B cell (primary cell): ENCODE data around the gene SEMA4A. TPM values are rescaled to one million over a fixed set of nuclear protein-coding genes. Genes with fewer than 3 reads are reported as not detected.
"Not testable (repeated sequence)": the region's sequence is repeated elsewhere in the genome, so short reads cannot be mapped to it uniquely, and the experiment has no call there.

ENCODE experiments used
- ATAC-seq: fragments of 200-7000 bp; cut with Tn5 transposase; one replicate; pipeline ENCODE4 v1.10.0; 2021; ENCODE audit warnings: low read depth, mild to moderate bottlenecking, moderate number of reproducible peaks, moderate library complexity
- CTCF ChIA-PET: fragments of 350-600 bp; sonication (Branson Sonifier 250); formaldehyde crosslinking; loops from one replicate; lab custom pipeline; 2021; ENCODE audit warnings: antibody characterized with exemption, inconsistent platforms; lab: Charles Lee
- POLR2A ChIA-PET: fragments of 350-600 bp; sonication (Branson Sonifier 250); formaldehyde crosslinking; loops from one replicate; lab custom pipeline; 2021; ENCODE audit warnings: antibody characterized with exemption; lab: Charles Lee
- DNase-seq: peaks from one replicate; pipeline ENCODE4 v3.0.0; 2013
- H2AFZ ChIP-seq: 2 replicates; pipeline ENCODE4 v1.6.1; 2012; ENCODE audit warnings: mild to moderate bottlenecking, low read depth, low read length; ENCODE audit not compliant: insufficient read depth, poor library complexity, severe bottlenecking
- H3K27ac ChIP-seq, 2 donors: 1 replicate in 1 of 2; 2 replicates in 1 of 2; pipeline ENCODE4 v1.5.1; 2012 to 2013; ENCODE audit warnings: low read length in 2 of 2, mild to moderate bottlenecking in 2 of 2, moderate library complexity in 1 of 2
- H3K27me3 ChIP-seq, 4 experiments: fragments of 200-600 bp in 1 of 4; sonication (generic) in 1 of 4; replicated peaks in 1 of 4; 1 replicate in 2 of 4; 2 replicates in 2 of 4; pipeline versions ENCODE4 v1.6.1 to v1.7.0; 2013 to 2016; ENCODE audit warnings: low read length in 3 of 4, mild to moderate bottlenecking in 2 of 4, mixed read lengths in 1 of 4, moderate library complexity in 1 of 4; ENCODE audit not compliant: insufficient read depth in 4 of 4, control insufficient read depth in 3 of 4; ENCODE audit errors: control extremely low read depth in 1 of 4
- H3K36me3 ChIP-seq, 2 experiments: replicated peaks in 1 of 2; 1 replicate in 1 of 2; 2 replicates in 1 of 2; pipeline versions ENCODE4 v1.6.1 to v1.7.1; 2013; ENCODE audit warnings: low read length in 1 of 2; ENCODE audit not compliant: insufficient read depth in 2 of 2, control insufficient read depth in 1 of 2; ENCODE audit errors: control extremely low read depth in 1 of 2, extremely low read depth in 1 of 2
- H3K4me1 ChIP-seq, 2 donors: fragments of 200-600 bp in 1 of 2; sonication (generic) in 1 of 2; 1 replicate in 1 of 2; 2 replicates in 1 of 2; pipeline versions ENCODE4 v1.5.1 to v1.6.1; 2013 to 2017; ENCODE audit warnings: low read length in 2 of 2; ENCODE audit not compliant: control insufficient read depth in 2 of 2, insufficient read depth in 2 of 2
- H3K4me2 ChIP-seq: replicated peaks from 2 replicates; pipeline ENCODE3; 2012; ENCODE audit warnings: mild to moderate bottlenecking, low read depth, low read length; ENCODE audit not compliant: poor library complexity, severe bottlenecking
- H3K4me3 ChIP-seq, 5 experiments: fragments of 200-600 bp in 1 of 5; sonication (generic) in 1 of 5; 1 replicate in 3 of 5; 2 replicates in 2 of 5; pipeline versions ENCODE4 v1.5.1 to v1.7.0; 2011 to 2016; ENCODE audit warnings: low read length in 4 of 5, mild to moderate bottlenecking in 4 of 5, low read depth in 2 of 5, control low read depth in 1 of 5, moderate library complexity in 1 of 5; ENCODE audit not compliant: insufficient read depth in 1 of 5; ENCODE audit errors: control extremely low read depth in 1 of 5, extremely low read depth in 1 of 5
- H3K79me2 ChIP-seq: fragments of 200-600 bp; sonication (generic); one replicate; pipeline ENCODE4 v1.6.0; 2016; ENCODE audit warnings: low read length; ENCODE audit not compliant: control insufficient read depth, insufficient read depth
- H3K9ac ChIP-seq: fragments of 200-600 bp; sonication (generic); 2 replicates; pipeline ENCODE4 v1.6.1; 2017; ENCODE audit warnings: mild to moderate bottlenecking, low read length, moderate library complexity
- H3K9me3 ChIP-seq, 3 donors: one replicate each; pipeline versions ENCODE4 v1.6.1 to v1.7.1; 2013; ENCODE audit warnings: low read length in 2 of 3; ENCODE audit not compliant: control insufficient read depth in 2 of 3, insufficient read depth in 1 of 3; ENCODE audit errors: control extremely low read depth in 1 of 3
- H4K20me1 ChIP-seq: 2 replicates; pipeline ENCODE4 v1.6.0; 2012; ENCODE audit warnings: mild to moderate bottlenecking, low read length; ENCODE audit not compliant: insufficient read depth, control insufficient read depth, poor library complexity, severe bottlenecking
- H3K27ac Mint-ChIP-seq: one replicate; pipeline ENCODE4 v1.8.0; 2021; ENCODE audit warnings: mixed read lengths
- H3K27me3 Mint-ChIP-seq: one replicate; pipeline ENCODE4 v1.8.0; 2021; ENCODE audit warnings: mixed read lengths
- H3K4me1 Mint-ChIP-seq: one replicate; pipeline ENCODE4 v1.8.0; 2021; ENCODE audit warnings: mixed read lengths
- H3K4me3 Mint-ChIP-seq: one replicate; pipeline ENCODE4 v1.8.0; 2021; ENCODE audit warnings: mixed read lengths
- H3K9me3 Mint-ChIP-seq: one replicate; pipeline ENCODE4 v1.8.0; 2022; ENCODE audit warnings: mixed read lengths; ENCODE audit not compliant: insufficient read depth
- CTCF ChIP-seq: fragments of 200-600 bp; IDR thresholded peaks from one replicate; pipeline ENCODE4 v1.8.0; 2022; ENCODE audit warnings: antibody characterized with exemption, mild to moderate bottlenecking
- EZH2 ChIP-seq: IDR thresholded peaks from 2 replicates; pipeline ENCODE4 v1.6.1; 2012; ENCODE audit warnings: borderline replicate concordance, low read depth, mild to moderate bottlenecking, moderate library complexity, low read length; ENCODE audit not compliant: insufficient read depth, poor library complexity, severe bottlenecking
- WGBS: methylation state at CpG from one replicate; pipeline ENCODE4 v1.1.5; 2013; ENCODE audit warnings: missing lambda C conversion rate; ENCODE audit not compliant: insufficient coverage; 5-methylcytosine and 5-hydroxymethylcytosine counted together
- intact Hi-C: fragments of 100-400 bp; cut with micrococcal nuclease; formaldehyde crosslinking; loops from one replicate; pipeline ENCODE4 v1.10.0; 2022
- polyA plus RNA-seq: library from polyadenylated mRNA; depleted of rRNA; stranded (reverse); fragments of >200 nt; gene quantifications from 2 replicates; pipeline ENCODE4 v1.2.3, GENCODE V29; 2012
- total RNA-seq, 2 donors: library from RNA; stranded (reverse); fragments of 120-200 nt in 1 of 2; gene quantifications; 1 replicate in 1 of 2; 2 replicates in 1 of 2; pipeline versions ENCODE4 v1.2.3 to v1.2.4, GENCODE V29; 2013 to 2022

SEMA4A gene
- total and polyA plus RNA-seq, 2 donors (not counting 1 experiment from before 2014, with no cell fraction given) = 9.2 to 15.5 TPM

GRCh38 chr1:156216361-156217086 lies 63.1 kb downstream of the SEMA4A start:
- POLR2A ChIA-PET = not testable (repeated sequence)
- H3K4me1 Mint-ChIP-seq = peaks cover 35% of the 10 kb centered on the region

GRCh38 chr1:156217871-156218270 lies 64.5 kb downstream of the SEMA4A start:
- intact Hi-C loops = no loop called here
- WGBS = 38% methylated on average over 1 of the region's 2 CpGs
- Histone ChIP-seq H3K27me3 (no peaks in the 10 kb centered on the region), H4K20me1 (peaks cover 28% of the 10 kb centered on the region), H3K4me2 (no peak overlapping the region), H2AFZ (no peak overlapping the region), H3K4me3 (peak overlapping the region in 1 of 5 experiments; percentile 44), H3K9ac (no peak overlapping the region), H3K4me1 (peaks cover 8 to 12% of the 10 kb centered on the region in 2 donors), H3K27ac (peak overlapping the region in 1 of 2 donors; percentile 6), H3K9me3 (no peaks in the 10 kb centered on the region), H3K79me2 (peaks cover 72% of the 10 kb centered on the region), H3K36me3 (peaks cover 11 to 27% of the 10 kb centered on the region in 2 experiments)
- H3K27me3 Mint-ChIP-seq = no peaks in the 10 kb centered on the region
- no peak for TF ChIP-seq EZH2
- TF ChIP-seq CTCF = no peak
- H3K27ac Mint-ChIP-seq = no peak overlapping the region
- DNase-seq (no peak), ATAC-seq (no peak)
- H3K4me3 Mint-ChIP-seq = no peak overlapping the region
- ChIA-PET POLR2A (no interaction called here), CTCF (interaction anchor here (0.7 to 14.5 kb wide), 2 partner anchors 72 to 419 kb away, joined by 3 to 381 read pairs; no protein-coding TSS in a partner anchor)
- no peaks in the 10 kb centered on the region for H3K9me3 Mint-ChIP-seq
- peaks cover 24% of the 10 kb centered on the region for H3K4me1 Mint-ChIP-seq

More at GRCh38 chr1:156216361-156217086, 63.1 kb downstream of the SEMA4A start:
- intact Hi-C loops, H3K9me3 ChIP-seq, H3K27me3 ChIP-seq, H3K27me3 Mint-ChIP-seq, H3K4me2 ChIP-seq, H3K9me3 Mint-ChIP-seq, H3K27ac ChIP-seq, H3K4me3 Mint-ChIP-seq, DNase-seq, ATAC-seq, H3K27ac Mint-ChIP-seq, H2AFZ ChIP-seq, H3K9ac ChIP-seq, H3K4me3 ChIP-seq: not testable (repeated sequence)
- H3K4me1 ChIP-seq = peaks cover 14 to 19% of the 10 kb centered on the region in 2 donors
- peaks cover 27% of the 10 kb centered on the region for H4K20me1 ChIP-seq
- WGBS = over 99% methylated on average over 38 of the region's 55 CpGs
- CTCF ChIA-PET = interaction anchor here (1.5 kb wide), 1 partner anchor 69 kb away, joined by 4 read pairs; no protein-coding TSS in a partner anchor
- H3K36me3 ChIP-seq = peaks cover 4 to 18% of the 10 kb centered on the region in 2 experiments
- H3K79me2 ChIP-seq = peaks cover 60% of the 10 kb centered on the region
